ENCODE results near the gene FRY.

GRCh38 chr13:32170841-32171240, 139.3 kb downstream of the FRY start:
- TF ChIP-seq, protein P1, sequence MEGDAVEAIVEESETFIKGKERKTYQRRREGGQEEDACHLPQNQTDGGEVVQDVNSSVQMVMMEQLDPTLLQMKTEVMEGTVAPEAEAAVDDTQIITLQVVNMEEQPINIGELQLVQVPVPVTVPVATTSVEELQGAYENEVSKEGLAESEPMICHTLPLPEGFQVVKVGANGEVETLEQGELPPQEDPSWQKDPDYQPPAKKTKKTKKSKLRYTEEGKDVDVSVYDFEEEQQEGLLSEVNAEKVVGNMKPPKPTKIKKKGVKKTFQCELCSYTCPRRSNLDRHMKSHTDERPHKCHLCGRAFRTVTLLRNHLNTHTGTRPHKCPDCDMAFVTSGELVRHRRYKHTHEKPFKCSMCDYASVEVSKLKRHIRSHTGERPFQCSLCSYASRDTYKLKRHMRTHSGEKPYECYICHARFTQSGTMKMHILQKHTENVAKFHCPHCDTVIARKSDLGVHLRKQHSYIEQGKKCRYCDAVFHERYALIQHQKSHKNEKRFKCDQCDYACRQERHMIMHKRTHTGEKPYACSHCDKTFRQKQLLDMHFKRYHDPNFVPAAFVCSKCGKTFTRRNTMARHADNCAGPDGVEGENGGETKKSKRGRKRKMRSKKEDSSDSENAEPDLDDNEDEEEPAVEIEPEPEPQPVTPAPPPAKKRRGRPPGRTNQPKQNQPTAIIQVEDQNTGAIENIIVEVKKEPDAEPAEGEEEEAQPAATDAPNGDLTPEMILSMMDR (IDR thresholded peaks at IDR 0.05; ENCODE audit: low read depth, low read length, missing input control) = no peak
- TF ChIP-seq RAD21 (IDR thresholded peaks at IDR 0.05) (no peak), JUND (IDR thresholded peaks at IDR 0.05) (no peak), GABPA (IDR thresholded peaks at IDR 0.05 in 1 of 2, conservative IDR thresholded peaks at IDR 0.05 in 1 of 2) (no peak), SP1 (IDR thresholded peaks at IDR 0.05) (no peak), EGR1 (IDR thresholded peaks at IDR 0.05; ENCODE audit: low read depth in 2 of 2) (no peak), FOXA1 (IDR thresholded peaks at IDR 0.05) (no peak), YY1 (IDR thresholded peaks at IDR 0.05) (no peak), TAF1 (conservative IDR thresholded peaks at IDR 0.05) (no peak), HNF4A (conservative IDR thresholded peaks at IDR 0.05) (no peak)
- TF ChIP-seq, protein P2, sequence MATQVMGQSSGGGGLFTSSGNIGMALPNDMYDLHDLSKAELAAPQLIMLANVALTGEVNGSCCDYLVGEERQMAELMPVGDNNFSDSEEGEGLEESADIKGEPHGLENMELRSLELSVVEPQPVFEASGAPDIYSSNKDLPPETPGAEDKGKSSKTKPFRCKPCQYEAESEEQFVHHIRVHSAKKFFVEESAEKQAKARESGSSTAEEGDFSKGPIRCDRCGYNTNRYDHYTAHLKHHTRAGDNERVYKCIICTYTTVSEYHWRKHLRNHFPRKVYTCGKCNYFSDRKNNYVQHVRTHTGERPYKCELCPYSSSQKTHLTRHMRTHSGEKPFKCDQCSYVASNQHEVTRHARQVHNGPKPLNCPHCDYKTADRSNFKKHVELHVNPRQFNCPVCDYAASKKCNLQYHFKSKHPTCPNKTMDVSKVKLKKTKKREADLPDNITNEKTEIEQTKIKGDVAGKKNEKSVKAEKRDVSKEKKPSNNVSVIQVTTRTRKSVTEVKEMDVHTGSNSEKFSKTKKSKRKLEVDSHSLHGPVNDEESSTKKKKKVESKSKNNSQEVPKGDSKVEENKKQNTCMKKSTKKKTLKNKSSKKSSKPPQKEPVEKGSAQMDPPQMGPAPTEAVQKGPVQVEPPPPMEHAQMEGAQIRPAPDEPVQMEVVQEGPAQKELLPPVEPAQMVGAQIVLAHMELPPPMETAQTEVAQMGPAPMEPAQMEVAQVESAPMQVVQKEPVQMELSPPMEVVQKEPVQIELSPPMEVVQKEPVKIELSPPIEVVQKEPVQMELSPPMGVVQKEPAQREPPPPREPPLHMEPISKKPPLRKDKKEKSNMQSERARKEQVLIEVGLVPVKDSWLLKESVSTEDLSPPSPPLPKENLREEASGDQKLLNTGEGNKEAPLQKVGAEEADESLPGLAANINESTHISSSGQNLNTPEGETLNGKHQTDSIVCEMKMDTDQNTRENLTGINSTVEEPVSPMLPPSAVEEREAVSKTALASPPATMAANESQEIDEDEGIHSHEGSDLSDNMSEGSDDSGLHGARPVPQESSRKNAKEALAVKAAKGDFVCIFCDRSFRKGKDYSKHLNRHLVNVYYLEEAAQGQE (IDR thresholded peaks at IDR 0.05) = no peak
- TF ChIP-seq, protein P3, sequence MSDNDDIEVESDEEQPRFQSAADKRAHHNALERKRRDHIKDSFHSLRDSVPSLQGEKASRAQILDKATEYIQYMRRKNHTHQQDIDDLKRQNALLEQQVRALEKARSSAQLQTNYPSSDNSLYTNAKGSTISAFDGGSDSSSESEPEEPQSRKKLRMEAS (IDR thresholded peaks at IDR 0.05) = no peak
- TF ChIP-seq, protein P4, sequence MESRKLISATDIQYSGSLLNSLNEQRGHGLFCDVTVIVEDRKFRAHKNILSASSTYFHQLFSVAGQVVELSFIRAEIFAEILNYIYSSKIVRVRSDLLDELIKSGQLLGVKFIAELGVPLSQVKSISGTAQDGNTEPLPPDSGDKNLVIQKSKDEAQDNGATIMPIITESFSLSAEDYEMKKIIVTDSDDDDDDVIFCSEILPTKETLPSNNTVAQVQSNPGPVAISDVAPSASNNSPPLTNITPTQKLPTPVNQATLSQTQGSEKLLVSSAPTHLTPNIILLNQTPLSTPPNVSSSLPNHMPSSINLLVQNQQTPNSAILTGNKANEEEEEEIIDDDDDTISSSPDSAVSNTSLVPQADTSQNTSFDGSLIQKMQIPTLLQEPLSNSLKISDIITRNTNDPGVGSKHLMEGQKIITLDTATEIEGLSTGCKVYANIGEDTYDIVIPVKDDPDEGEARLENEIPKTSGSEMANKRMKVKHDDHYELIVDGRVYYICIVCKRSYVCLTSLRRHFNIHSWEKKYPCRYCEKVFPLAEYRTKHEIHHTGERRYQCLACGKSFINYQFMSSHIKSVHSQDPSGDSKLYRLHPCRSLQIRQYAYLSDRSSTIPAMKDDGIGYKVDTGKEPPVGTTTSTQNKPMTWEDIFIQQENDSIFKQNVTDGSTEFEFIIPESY (IDR thresholded peaks at IDR 0.05) = no peak
